Stimulated activated naive B cell treated with anti-CD40 and anti-IgM and Interleukin-4, amounts not matched to agents 10 μg/mL and 1 μg/mL and 100 μg/mL, for 72 hours (primary cell): ENCODE data around the gene SLC7A9.

Source experiments
- ATAC-seq, 2 donors: fragments of 150-1000 bp; cut with Tn5 transposase; replicated peaks; 2 replicates each; pipeline ENCODE4 v1.10.0; 2021; ENCODE audit warnings: moderate library complexity in 1 of 2
- DNase-seq: peaks from one replicate; pipeline ENCODE4 v3.0.0; 2021
- H3K27ac Mint-ChIP-seq: one replicate; pipeline ENCODE4 v1.8.0; 2022; ENCODE audit warnings: mild to moderate bottlenecking, mixed read lengths
- H3K27me3 Mint-ChIP-seq, 2 donors: one replicate each; pipeline ENCODE4 v1.8.0; 2022; ENCODE audit warnings: mixed read lengths in 2 of 2
- H3K36me3 Mint-ChIP-seq, 2 donors: one replicate each; pipeline ENCODE4 v1.8.0; 2022; ENCODE audit warnings: mixed read lengths in 2 of 2, mild to moderate bottlenecking in 1 of 2
- H3K4me1 Mint-ChIP-seq, 2 donors: one replicate each; pipeline ENCODE4 v1.8.0; 2022; ENCODE audit warnings: mixed read lengths in 2 of 2, mild to moderate bottlenecking in 1 of 2
- H3K4me3 Mint-ChIP-seq, 2 donors: one replicate each; pipeline ENCODE4 v1.8.0; 2022; ENCODE audit warnings: mild to moderate bottlenecking in 2 of 2, mixed read lengths in 2 of 2, moderate library complexity in 1 of 2
- H3K9me3 Mint-ChIP-seq, 2 donors: one replicate each; pipeline ENCODE4 v1.8.0; 2022; ENCODE audit warnings: mixed read lengths in 2 of 2, mild to moderate bottlenecking in 1 of 2

Gene SLC7A9

DNA sequence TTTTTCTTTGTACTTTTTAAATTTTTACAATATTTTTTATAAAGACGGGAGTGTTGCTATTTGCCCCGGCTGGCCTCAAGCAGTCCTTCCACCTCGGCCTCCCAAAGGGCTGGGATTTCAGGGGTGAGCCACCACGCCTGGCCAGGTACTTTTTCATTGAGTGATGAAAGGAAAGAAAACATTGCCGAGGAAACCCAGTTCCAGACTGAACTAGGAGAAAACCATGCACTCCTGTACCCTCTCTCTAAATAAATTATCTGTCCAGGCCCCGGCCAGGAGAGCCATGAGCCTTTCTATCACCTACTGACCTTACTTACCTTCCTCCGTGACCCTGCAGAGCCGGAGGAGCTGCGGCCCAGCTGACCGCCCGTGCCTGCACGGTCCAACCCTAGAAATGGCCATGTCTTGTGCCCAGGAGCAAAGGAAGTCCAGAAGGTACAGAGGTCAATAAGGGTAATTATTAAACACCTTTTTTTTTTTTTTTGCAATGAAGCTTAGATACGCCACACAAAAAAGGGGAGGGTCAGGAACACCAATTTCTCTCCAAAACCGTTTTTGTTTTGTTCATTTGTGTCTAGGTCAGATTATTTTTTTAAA is at the start of gene SLC7A9:
SLC7A9 (minus strand) TSS at position 399 of the 597 bp plus-strand sequence. CDS start 1,233 bp downstream, outside the sequence.
- ATAC-seq (no peak), DNase-seq (no peak)
- H3K4me3 Mint-ChIP-seq: no peak within 1 kb of the TSS
- no peaks in the 10 kb centered on the region for H3K36me3 Mint-ChIP-seq
- no peaks in the 10 kb centered on the region for H3K4me1 Mint-ChIP-seq
- peaks cover 0 to 5% of the 10 kb centered on the region in 2 donors for H3K27me3 Mint-ChIP-seq
- no peak within 1 kb of the TSS for H3K27ac Mint-ChIP-seq
- H3K9me3 Mint-ChIP-seq: no peaks in the 10 kb centered on the region

DNA sequence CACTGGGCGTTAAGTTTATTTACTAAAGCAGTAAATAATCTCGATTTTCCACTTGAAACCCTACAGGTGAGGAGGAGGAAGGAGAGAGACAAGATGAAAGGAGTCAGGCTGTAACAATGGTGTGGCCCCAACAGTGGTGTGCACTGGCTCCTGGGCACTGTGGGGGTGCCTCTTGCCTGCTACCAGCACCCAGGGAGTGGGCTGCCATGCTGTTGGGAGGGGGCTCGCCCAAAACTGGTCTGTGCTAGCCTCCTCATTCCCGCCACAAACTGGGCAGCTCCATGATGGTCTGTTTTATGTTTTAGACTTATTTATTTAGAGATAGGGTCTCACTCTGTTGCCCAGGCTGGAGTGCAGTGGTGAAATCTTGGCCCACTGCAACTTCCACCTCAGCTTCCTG is 49.8 kb upstream of the SLC7A9 start:
- ATAC-seq (no peak), DNase-seq (no peak)
- H3K36me3 Mint-ChIP-seq: peaks cover 25 to 38% of the 10 kb centered on the region in 2 donors
- H3K27ac Mint-ChIP-seq: no peak overlapping the region
- no peaks in the 10 kb centered on the region for H3K4me1 Mint-ChIP-seq
- no peak overlapping the region for H3K4me3 Mint-ChIP-seq
- no peaks in the 10 kb centered on the region for H3K9me3 Mint-ChIP-seq
- H3K27me3 Mint-ChIP-seq: no peaks in the 10 kb centered on the region

DNA sequence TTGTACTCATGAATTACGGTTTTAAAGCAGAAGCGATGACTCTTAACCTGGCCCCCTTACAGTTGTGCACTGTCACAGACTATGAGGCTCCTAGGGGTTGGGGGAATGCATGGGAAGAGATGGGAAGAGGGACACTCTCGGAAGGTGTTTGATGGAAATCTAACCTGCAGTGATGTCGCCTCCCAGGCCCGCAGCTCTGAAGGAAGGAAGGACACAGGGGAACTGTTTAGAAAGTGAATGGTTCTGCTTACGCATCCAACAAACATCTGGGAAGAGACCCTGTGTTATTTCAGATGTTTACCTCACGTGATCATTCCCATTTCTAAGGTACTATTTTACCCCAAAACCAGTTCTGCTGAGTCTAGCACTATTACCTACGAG is 48.0 kb upstream of the SLC7A9 start:
- Mint-ChIP-seq H3K27me3 (no peaks in the 10 kb centered on the region), H3K4me3 (no peak overlapping the region), H3K27ac (no peak overlapping the region), H3K4me1 (no peaks in the 10 kb centered on the region), H3K36me3 (peaks cover 24 to 33% of the 10 kb centered on the region in 2 donors), H3K9me3 (no peaks in the 10 kb centered on the region)
- DNase-seq (no peak), ATAC-seq (no peak)

DNA sequence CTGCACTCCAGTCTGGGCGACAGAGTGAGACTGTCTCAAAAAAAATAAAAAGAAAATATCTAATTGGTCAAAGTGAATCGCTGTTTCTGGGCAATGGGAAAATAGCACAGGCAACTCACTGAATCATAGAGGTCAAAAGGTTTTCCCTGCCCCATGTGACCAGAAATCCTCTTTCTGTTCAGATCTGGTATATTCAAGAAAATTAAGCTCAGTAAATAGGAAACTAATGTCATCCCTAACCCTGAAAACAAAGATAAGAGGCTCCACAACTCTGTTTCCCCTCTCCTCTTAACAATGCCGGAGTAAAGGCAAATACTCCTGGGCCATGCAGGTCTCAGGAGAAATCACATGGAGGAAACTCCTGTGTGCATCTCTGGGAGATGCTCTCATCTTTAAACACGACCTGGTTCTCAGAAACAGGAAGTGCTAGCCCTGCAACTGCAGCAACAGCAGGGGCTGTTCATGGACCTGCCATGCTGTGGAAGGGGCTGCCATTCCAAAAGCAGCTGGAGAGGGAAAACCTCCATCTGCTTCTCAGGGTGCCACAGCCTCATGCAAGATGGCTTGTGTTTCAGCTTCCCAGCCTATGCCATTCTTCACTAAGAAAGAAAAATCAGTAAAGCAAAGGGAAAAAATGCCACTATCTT is 47.5 kb upstream of the SLC7A9 start:
- H3K9me3 Mint-ChIP-seq: no peaks in the 10 kb centered on the region
- DNase-seq: no peak
- no peaks in the 10 kb centered on the region for H3K4me1 Mint-ChIP-seq
- H3K27me3 Mint-ChIP-seq: no peaks in the 10 kb centered on the region
- no peak overlapping the region for H3K27ac Mint-ChIP-seq
- ATAC-seq: no peak
- H3K36me3 Mint-ChIP-seq: peaks cover 20 to 31% of the 10 kb centered on the region in 2 donors
- H3K4me3 Mint-ChIP-seq: no peak overlapping the region

DNA sequence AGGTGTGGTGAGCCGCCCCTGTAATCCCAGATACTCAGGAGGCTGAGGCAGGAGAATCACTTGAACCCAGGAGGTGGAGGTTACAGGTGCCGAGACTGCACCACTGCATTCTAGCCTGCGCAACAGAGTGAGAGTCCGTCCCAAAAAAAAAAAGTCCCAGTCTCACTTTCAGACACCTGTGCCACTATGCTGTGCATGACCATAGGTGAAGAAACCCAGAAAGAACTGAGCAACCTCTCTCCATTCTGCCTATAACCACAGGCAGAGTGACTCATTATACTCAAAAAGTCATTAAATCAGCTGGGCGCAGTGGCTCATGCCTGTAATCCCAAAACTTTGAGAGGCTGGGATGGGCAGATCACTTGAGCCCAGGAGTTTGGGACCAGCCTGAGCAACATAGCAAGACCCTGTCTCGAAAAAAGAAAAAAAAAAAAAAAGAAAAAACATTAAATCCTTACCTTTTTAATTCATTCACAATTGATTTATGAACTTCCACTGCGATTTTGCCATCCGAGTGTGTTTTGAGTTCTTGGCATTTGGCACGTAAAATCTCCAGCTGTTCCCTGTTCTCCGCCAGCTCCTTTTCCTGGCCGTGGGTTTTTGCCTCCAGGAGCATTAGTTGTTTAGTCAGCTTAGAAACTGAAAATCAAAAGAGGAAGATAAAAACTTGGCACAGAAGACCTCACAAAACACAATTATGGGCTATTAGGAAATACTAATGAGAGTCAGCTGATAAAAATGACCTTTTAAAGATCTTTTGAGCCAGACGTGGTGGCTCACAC is 45.5 kb upstream of the SLC7A9 start:
- H3K27ac Mint-ChIP-seq: no peak overlapping the region

DNA sequence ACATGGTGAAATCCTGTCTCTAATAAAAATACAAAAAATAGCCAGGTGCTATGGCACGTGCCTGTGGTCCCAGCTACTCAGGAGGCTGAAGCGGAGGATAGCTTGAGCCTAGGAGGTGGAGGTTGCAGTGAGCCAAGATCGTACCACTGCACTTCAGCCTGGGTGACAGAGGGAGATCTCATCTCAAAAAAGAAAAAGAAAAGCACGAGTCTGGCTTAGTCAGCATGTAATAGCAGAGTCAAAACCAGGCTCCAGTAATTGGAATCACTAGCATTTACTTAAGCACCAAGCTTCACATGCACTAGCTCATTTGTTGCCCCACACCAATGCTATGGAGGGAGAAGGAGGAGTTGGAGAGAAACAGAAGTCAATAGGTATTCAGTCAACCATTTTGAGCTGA is 41.9 kb upstream of the SLC7A9 start:
- H3K9me3 Mint-ChIP-seq: peaks cover 0 to under 1% of the 10 kb centered on the region in 2 donors
- ATAC-seq: no peak
- H3K4me1 Mint-ChIP-seq: no peaks in the 10 kb centered on the region
- no peak for DNase-seq
- no peak overlapping the region for H3K4me3 Mint-ChIP-seq
- H3K36me3 Mint-ChIP-seq: peaks cover 42 to 49% of the 10 kb centered on the region in 2 donors
- no peak overlapping the region for H3K27ac Mint-ChIP-seq
- no peaks in the 10 kb centered on the region for H3K27me3 Mint-ChIP-seq

More for the DNA sequence above, 45.5 kb upstream of the SLC7A9 start:
- DNase-seq (no peak), ATAC-seq (no peak)
- Mint-ChIP-seq H3K27me3 (no peaks in the 10 kb centered on the region), H3K9me3 (no peaks in the 10 kb centered on the region), H3K4me1 (no peaks in the 10 kb centered on the region), H3K4me3 (no peak overlapping the region), H3K36me3 (peaks cover 15 to 25% of the 10 kb centered on the region in 2 donors)

DNA sequence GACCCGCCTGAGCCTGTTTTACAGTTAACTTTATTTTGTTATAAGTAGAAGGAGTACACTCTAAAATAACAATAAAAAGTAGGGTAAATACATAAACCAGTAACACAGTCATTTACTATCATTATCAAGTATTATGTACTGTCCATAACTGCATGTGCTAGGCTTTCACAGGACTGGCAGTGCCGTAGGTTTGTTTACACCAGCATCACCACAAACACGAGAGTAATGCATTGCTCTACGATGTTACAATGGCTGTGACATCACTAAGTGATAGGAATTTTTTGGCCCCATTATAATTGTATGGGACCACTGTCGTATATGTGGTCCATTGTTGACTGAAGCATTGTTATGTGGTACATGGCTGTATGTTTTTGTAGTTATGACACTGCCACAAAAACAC is 41.3 kb upstream of the SLC7A9 start:
- peaks cover 0 to 4% of the 10 kb centered on the region in 2 donors for H3K9me3 Mint-ChIP-seq
- no peak for DNase-seq
- no peaks in the 10 kb centered on the region for H3K27me3 Mint-ChIP-seq
- H3K27ac Mint-ChIP-seq: no peak overlapping the region
- ATAC-seq: no peak
- H3K4me1 Mint-ChIP-seq: no peaks in the 10 kb centered on the region
- peaks cover 47 to 53% of the 10 kb centered on the region in 2 donors for H3K36me3 Mint-ChIP-seq
- no peak overlapping the region for H3K4me3 Mint-ChIP-seq

DNA sequence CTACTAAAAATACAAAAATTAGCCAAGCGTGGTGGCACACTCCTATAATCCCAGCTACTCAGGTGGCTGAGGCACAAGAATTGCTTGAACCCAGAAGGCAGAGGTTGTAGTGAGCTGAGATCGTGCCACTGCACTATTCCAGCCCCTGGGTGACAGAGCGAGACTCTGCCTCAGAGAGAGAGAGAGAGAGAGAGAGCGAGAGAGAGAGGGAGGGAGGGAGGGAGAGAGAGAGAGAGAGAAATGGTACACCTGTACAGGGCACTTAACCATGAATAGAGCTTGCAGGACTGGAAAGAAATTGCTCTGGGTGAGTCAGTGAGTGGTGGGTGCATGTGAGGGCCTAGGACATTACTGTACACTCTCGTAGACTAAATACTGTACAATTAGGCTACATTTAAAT is 40.5 kb upstream of the SLC7A9 start:
- H3K36me3 Mint-ChIP-seq: peaks cover 51 to 54% of the 10 kb centered on the region in 2 donors
- no peaks in the 10 kb centered on the region for H3K27me3 Mint-ChIP-seq
- DNase-seq: no peak

DNA sequence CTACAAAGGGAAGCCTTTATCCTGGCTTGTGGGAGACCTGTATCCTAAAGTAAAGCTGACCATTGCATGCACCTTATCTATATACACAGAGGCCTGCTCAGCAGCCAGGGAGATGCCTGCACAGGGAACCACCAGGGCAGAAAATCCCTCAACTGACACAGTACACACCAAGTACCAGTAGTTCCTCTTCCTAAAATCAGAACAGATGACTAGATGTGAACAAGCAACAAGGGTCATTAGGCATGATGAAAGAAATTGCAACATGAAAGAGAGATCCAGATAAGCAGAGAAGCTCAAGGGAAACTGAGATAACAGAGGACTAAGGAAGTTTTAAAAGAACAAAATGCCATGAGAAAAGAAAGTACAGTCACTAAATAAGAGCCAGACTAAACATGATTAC is 39.7 kb upstream of the SLC7A9 start:
- ATAC-seq (no peak), DNase-seq (no peak)
- H3K9me3 Mint-ChIP-seq: peaks cover 0 to 7% of the 10 kb centered on the region in 2 donors
- peaks cover 49 to 50% of the 10 kb centered on the region in 2 donors for H3K36me3 Mint-ChIP-seq
- H3K27me3 Mint-ChIP-seq: no peaks in the 10 kb centered on the region
- H3K4me3 Mint-ChIP-seq: no peak overlapping the region
- no peaks in the 10 kb centered on the region for H3K4me1 Mint-ChIP-seq
- H3K27ac Mint-ChIP-seq: no peak overlapping the region

More for the DNA sequence above, 40.5 kb upstream of the SLC7A9 start:
- ATAC-seq: no peak
- no peak overlapping the region for H3K4me3 Mint-ChIP-seq
- peaks cover 0 to 7% of the 10 kb centered on the region in 2 donors for H3K9me3 Mint-ChIP-seq
- no peaks in the 10 kb centered on the region for H3K4me1 Mint-ChIP-seq
- H3K27ac Mint-ChIP-seq: no peak overlapping the region

DNA sequence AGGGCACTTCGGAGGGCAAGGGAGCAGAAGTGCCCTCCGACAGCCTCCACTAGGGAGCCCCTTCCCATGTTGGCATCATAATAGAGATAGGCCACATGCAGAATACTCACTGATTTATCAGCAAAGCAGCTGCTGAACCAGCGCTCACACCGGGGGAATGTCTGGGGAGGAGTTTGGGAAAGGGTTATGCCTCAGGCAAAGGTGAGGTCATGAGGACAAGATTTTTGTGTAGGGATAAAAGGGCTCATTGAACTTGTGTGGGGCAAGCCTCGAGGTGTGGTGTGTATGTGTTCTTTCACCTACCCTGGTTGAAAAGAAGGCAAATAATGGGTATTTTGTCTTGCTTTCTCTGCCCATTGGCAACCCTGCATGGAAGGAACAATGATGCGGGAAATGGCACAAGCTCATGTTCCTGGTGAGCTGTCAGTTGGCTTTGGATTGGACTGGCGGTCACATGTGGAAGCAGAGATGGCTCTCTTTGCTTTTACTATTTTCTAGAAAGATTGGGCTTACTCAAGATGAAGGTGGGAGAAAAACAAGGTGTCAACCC is 39.1 kb upstream of the SLC7A9 start:
- no peak overlapping the region for H3K4me3 Mint-ChIP-seq
- no peak for DNase-seq
- no peak overlapping the region for H3K27ac Mint-ChIP-seq
- no peaks in the 10 kb centered on the region for H3K27me3 Mint-ChIP-seq
- peaks cover 48% of the 10 kb centered on the region in 2 donors for H3K36me3 Mint-ChIP-seq
- no peak for ATAC-seq
- H3K9me3 Mint-ChIP-seq: peaks cover 0 to 7% of the 10 kb centered on the region in 2 donors
- no peaks in the 10 kb centered on the region for H3K4me1 Mint-ChIP-seq

DNA sequence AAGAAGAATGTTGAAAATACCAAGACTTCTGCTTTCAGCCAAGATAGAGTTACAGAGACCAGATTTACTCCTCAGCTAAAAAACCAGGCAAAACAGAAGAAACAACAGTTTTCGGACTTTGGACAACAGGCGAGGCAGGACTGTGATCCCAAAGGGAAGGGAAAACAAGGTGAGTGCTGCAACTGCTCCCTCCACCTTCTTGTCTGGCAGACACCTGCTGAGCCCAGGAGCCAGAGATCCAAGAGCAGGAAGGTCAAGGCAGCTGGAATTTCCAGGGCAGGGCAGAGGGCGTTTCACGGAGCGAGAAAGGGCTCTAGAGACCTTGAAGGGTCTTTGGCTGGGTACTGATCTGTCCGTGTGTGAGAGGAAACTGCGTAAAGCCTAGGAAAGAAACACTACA is 32.9 kb upstream of the SLC7A9 start:
- Mint-ChIP-seq H3K4me1 (no peaks in the 10 kb centered on the region), H3K4me3 (no peak overlapping the region), H3K36me3 (peaks cover 41 to 46% of the 10 kb centered on the region in 2 donors), H3K27me3 (no peaks in the 10 kb centered on the region), H3K9me3 (peaks cover 0 to 7% of the 10 kb centered on the region in 2 donors), H3K27ac (no peak overlapping the region)
- ATAC-seq: no peak
- DNase-seq: no peak

DNA sequence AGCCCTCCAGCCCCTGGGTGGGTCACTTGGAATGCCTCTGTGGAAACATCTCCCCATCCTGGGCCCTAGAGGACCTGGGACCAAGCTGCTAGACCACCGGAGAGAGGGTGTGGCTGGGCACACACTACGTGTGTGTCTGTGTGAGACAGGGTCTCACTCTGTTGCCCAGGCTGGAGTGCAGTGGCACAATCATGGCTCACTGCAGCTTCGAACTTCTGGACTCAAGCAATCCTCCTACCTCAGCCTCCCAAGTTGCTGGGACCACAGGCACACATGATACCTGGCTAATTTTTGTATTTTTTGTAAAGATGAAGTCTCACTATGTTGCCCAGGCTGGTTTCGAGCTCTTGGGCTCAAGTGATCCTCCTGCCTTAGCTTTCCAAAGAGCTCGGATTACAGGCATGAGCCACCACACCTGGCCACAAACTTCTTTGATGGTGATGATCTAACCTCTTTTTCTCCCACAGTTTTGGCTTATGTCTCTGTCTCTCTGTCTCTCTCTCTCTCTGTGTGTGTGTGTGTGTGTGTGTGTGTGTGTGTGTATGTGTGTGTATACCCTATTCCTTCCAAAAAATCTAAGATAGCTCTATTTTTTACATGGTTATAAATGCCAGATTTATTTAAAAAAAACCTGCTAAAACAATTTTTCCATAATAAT is 32.1 kb upstream of the SLC7A9 start:
- Mint-ChIP-seq H3K27me3 (no peaks in the 10 kb centered on the region), H3K36me3 (peaks cover 42 to 49% of the 10 kb centered on the region in 2 donors), H3K27ac (no peak overlapping the region), H3K9me3 (peaks cover 0 to 9% of the 10 kb centered on the region in 2 donors), H3K4me1 (peaks cover 2 to 8% of the 10 kb centered on the region in 2 donors), H3K4me3 (no peak overlapping the region)
- DNase-seq (no peak), ATAC-seq (no peak)

DNA sequence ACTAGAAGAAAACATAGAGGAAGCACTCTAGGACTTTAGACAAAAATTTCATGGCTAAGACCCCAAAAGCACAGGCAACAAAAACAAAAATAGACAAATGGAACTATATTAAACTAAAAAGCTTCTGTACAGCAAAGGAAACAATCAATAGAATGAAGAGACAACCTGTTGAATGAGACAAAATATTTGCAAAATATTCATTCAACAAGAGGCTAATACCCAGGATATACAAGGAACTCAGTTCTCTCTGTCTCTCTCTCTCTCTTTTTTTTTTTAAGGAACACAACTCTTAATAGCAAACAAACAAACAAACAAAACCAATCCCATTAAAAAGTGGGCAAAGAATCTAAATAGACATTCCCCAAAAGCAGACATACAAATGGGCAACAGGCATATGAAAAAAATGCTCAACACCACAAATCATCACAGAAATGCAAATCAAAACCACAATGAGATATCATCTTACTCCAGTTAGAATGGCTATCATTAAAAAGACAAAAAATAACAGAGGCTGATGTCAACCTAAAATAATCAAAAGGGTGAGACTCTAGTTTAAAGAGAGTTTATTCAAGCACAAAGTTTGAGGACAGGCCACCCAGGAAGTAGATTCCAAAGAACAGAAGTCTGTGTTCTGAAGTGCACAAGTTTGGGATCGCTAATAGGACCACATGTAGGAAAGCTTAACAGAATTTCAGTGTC is 27.1 kb upstream of the SLC7A9 start:
- peaks cover 10 to 16% of the 10 kb centered on the region in 2 donors for H3K9me3 Mint-ChIP-seq
- no peak overlapping the region for H3K27ac Mint-ChIP-seq
- DNase-seq (no peak), ATAC-seq (no peak)
- H3K36me3 Mint-ChIP-seq: peaks cover 58 to 70% of the 10 kb centered on the region in 2 donors
- H3K4me3 Mint-ChIP-seq: no peak overlapping the region
- no peaks in the 10 kb centered on the region for H3K27me3 Mint-ChIP-seq
- H3K4me1 Mint-ChIP-seq: peaks cover 7 to 21% of the 10 kb centered on the region in 2 donors
